GM12878 (cell line): ENCODE measurements around the gene BCLAF1. TPM values are rescaled to one million over a fixed set of nuclear protein-coding genes. Genes with fewer than 3 reads are reported as not detected.

Experiments
- ATAC-seq: fragments of 200-7000 bp; cut with Tn5 transposase; 3 replicates; pipeline ENCODE4 v1.9.1; 2020; ENCODE audit warnings: mild to moderate bottlenecking, moderate library complexity
- BruUV-seq: library from RNA; stranded (reverse); fragments of 400-500 nt; replicated peaks from 2 replicates; lab custom pipeline; 2021; lab: Mats Ljungman, UMichigan
- CTCF ChIA-PET: fragments of 300-600 bp; sonication (Branson Sonifier 250); formaldehyde crosslinking; extraction: SDS; loops from one replicate; lab custom pipeline; 2021; ENCODE audit warnings: inconsistent platforms; lab: Yijun Ruan, JAX
- POLR2A ChIA-PET: fragments of 350-600 bp; formaldehyde crosslinking; extraction: SDS; loops from one replicate; lab custom pipeline; 2021; ENCODE audit warnings: inconsistent platforms; lab: Charles Lee
- RAD21 ChIA-PET: fragments of 300-600 bp; sonication (Branson Sonifier 250); formaldehyde crosslinking; loops from one replicate; lab custom pipeline; 2023; ENCODE audit warnings: antibody characterized with exemption; ENCODE audit not compliant: unreplicated experiment; lab: Charles Lee
- SMC1A ChIA-PET: fragments of 300-600 bp; sonication (Branson Sonifier 250); formaldehyde crosslinking; loops from one replicate; lab custom pipeline; 2023; ENCODE audit not compliant: unreplicated experiment, uncharacterized antibody; lab: Charles Lee
- DNase-seq: peaks from one replicate; pipeline ENCODE4 v3.0.0-alpha.2; 2011; ENCODE audit warnings: low read depth, low spot score
- FAIRE-seq: peaks from 3 replicates; lab custom pipeline; 2011; peaks lifted over from hg19 to GRCh38; lab: Jason Lieb, UNC
- H2AFZ ChIP-seq: 2 replicates; pipeline ENCODE4 v1.6.0; 2011; ENCODE audit warnings: low read depth, low read length, control low read depth; ENCODE audit not compliant: control insufficient read depth
- H3K27ac ChIP-seq: 2 replicates; pipeline ENCODE4 v1.5.1; 2011; ENCODE audit warnings: control low read depth; ENCODE audit not compliant: control insufficient read depth, insufficient read depth
- H3K27me3 ChIP-seq, 2 experiments: replicated peaks in 1 of 2; 2 replicates each; pipeline versions ENCODE4 v1.6.0 to v1.6.1; 2011; ENCODE audit warnings: low read length in 1 of 2; ENCODE audit not compliant: control insufficient read depth in 2 of 2, insufficient read depth in 2 of 2
- H3K36me3 ChIP-seq, 2 experiments: 2 replicates each; pipeline ENCODE4 v1.5.1; 2011; ENCODE audit warnings: low read length in 1 of 2; ENCODE audit not compliant: control insufficient read depth in 2 of 2, insufficient read depth in 2 of 2
- H3K4me1 ChIP-seq: 2 replicates; pipeline ENCODE4 v1.6.1; 2011; ENCODE audit warnings: mild to moderate bottlenecking, low read length, moderate library complexity, mixed read lengths; ENCODE audit not compliant: control insufficient read depth, insufficient read depth
- H3K4me2 ChIP-seq: 2 replicates; pipeline ENCODE4 v1.6.0; 2011; ENCODE audit warnings: control low read depth; ENCODE audit not compliant: control insufficient read depth, insufficient read depth
- H3K4me3 ChIP-seq: fragments of 200-600 bp; sonication (generic); 2 replicates; pipeline ENCODE4 v1.5.1; 2016
- H3K79me2 ChIP-seq: 2 replicates; pipeline ENCODE4 v1.6.0; 2011; ENCODE audit warnings: low read length; ENCODE audit not compliant: control insufficient read depth, insufficient read depth
- H3K9ac ChIP-seq: 2 replicates; pipeline ENCODE4 v1.8.0; 2011; ENCODE audit warnings: low read length, control low read depth, mixed read lengths; ENCODE audit not compliant: control insufficient read depth, insufficient read depth
- H3K9me3 ChIP-seq: replicated peaks from 3 replicates; pipeline ENCODE4 v1.5.1; 2011; ENCODE audit warnings: mild to moderate bottlenecking, low read length; ENCODE audit not compliant: control insufficient read depth, insufficient read depth
- H4K20me1 ChIP-seq: 2 replicates; pipeline ENCODE4 v1.6.0; 2011; ENCODE audit not compliant: control insufficient read depth, insufficient read depth
- CBX5 ChIP-seq: sonication (generic); IDR thresholded peaks from 2 replicates; pipeline ENCODE4 v1.6.1; 2016; ENCODE audit warnings: low read depth, moderate library complexity, mild to moderate bottlenecking, inconsistent platforms
- CEBPB ChIP-seq, 2 experiments: fragments of 150-350 bp in 1 of 2; IDR thresholded peaks; 2 replicates each; pipeline ENCODE4 v1.6.1; 2012 to 2014; ENCODE audit warnings: low read depth in 2 of 2, low read length in 2 of 2, borderline replicate concordance in 1 of 2, inconsistent platforms in 1 of 2
- ETV6 ChIP-seq, 2 experiments: fragments of 450-650 bp in 1 of 2; IDR thresholded peaks in 1 of 2; conservative IDR thresholded peaks in 1 of 2; 2 replicates each; pipeline ENCODE4 v1.6.1; 2014; ENCODE audit warnings: antibody characterized with exemption in 1 of 2, borderline replicate concordance in 1 of 2, low read depth in 1 of 2, mild to moderate bottlenecking in 1 of 2, moderate library complexity in 1 of 2
- PAX5 ChIP-seq: IDR thresholded peaks from 2 replicates; pipeline ENCODE4 v1.6.1; 2011; ENCODE audit warnings: low read depth, low read length, borderline replicate concordance
- POLR2AphosphoS5 ChIP-seq: IDR thresholded peaks from 2 replicates; pipeline ENCODE4 v1.6.1; 2011; ENCODE audit warnings: mild to moderate bottlenecking, low read length, inconsistent platforms
- RAD51 ChIP-seq: fragments of 450-650 bp; IDR thresholded peaks from 2 replicates; pipeline ENCODE4 v1.6.1; 2016; ENCODE audit warnings: moderate library complexity, mild to moderate bottlenecking, inconsistent platforms
- SIN3A ChIP-seq: IDR thresholded peaks from 2 replicates; pipeline ENCODE4 v1.6.1; 2012; ENCODE audit warnings: low read depth, low read length, improper control_type of control experiment
- SP1 ChIP-seq: IDR thresholded peaks from one replicate; pipeline ENCODE4 v1.6.1; 2011; ENCODE audit warnings: low read depth, low read length
- STAT1 ChIP-seq: fragments of 450-650 bp; conservative IDR thresholded peaks from 2 replicates; pipeline ENCODE4 v1.6.1; 2014; ENCODE audit warnings: antibody characterized with exemption, mild to moderate bottlenecking
- TCF12 ChIP-seq: IDR thresholded peaks from 2 replicates; pipeline ENCODE4 v1.6.1; 2011; ENCODE audit warnings: low read depth, mild to moderate bottlenecking, low read length
- ZNF207 ChIP-seq: fragments of 450-650 bp; IDR thresholded peaks from 2 replicates; pipeline ENCODE4 v1.6.1; 2014; ENCODE audit warnings: antibody characterized with exemption, mild to moderate bottlenecking, borderline replicate concordance
- ZZZ3 ChIP-seq: IDR thresholded peaks from 2 replicates; pipeline ENCODE4 v1.6.1; 2011; ENCODE audit warnings: low read depth; ENCODE audit not compliant: control insufficient read depth, insufficient read length
- WGBS: methylation state at CpG from one replicate; pipeline ENCODE4 v1.1.6; 2016; ENCODE audit warnings: low lambda C conversion rate; ENCODE audit not compliant: insufficient replicate concordance, insufficient coverage; ENCODE audit errors: missing lambda C conversion rate; 5-methylcytosine and 5-hydroxymethylcytosine counted together
- in situ Hi-C: fragments of 300-500 bp; cut with MboI; formaldehyde crosslinking; loops from 9 replicates; pipeline ENCODE4 v1.14.3; 2018; ENCODE audit warnings: mixed read lengths
- intact Hi-C: fragments of 100-400 bp; cut with micrococcal nuclease; formaldehyde crosslinking; loops from one replicate; pipeline ENCODE4 v1.14.2; 2022; ENCODE audit not compliant: unreplicated experiment
- polyA plus RNA-seq, 11 experiments: library from polyadenylated mRNA; depleted of rRNA in 4 of 11; unstranded in 6 of 11; stranded (reverse) in 5 of 11; fragments of >200 nt; fragmentation: Nextera tagmentation in 4 of 11; fragmentation: Illumina TruSeq in 1 of 11; extraction: Ambion mirVana in 4 of 11; extraction: Trizol in 1 of 11; gene quantifications; 1 replicate in 1 of 11; 2 replicates in 10 of 11; pipeline versions ENCODE4 v1.2.1 to v1.2.3, GENCODE V29; 2011 to 2016; ENCODE audit warnings: inconsistent platforms in 2 of 11, missing spikeins in 2 of 11, low read depth in 1 of 11
- total RNA-seq, 4 experiments: library from RNA; depleted of rRNA in 3 of 4; stranded (reverse); fragments of >200 nt in 3 of 4; fragmentation: Illumina TruSeq in 1 of 4; extraction: Trizol in 1 of 4; gene quantifications; 2 replicates each; pipeline versions ENCODE4 v1.2.1 to v1.2.3, GENCODE V29; 2013 to 2021
- TF ChIP-seq, protein P1 (sequence below): fragments of 450-650 bp; formaldehyde crosslinking; IDR thresholded peaks from 2 replicates; pipeline ENCODE4 v1.4.0; 2022; ENCODE audit warnings: mild to moderate bottlenecking, moderate library complexity
- TF ChIP-seq, protein P2 (sequence below): fragments of 150-350 bp; IDR thresholded peaks from 2 replicates; pipeline ENCODE4 v1.6.1; 2014; ENCODE audit warnings: mild to moderate bottlenecking, low read depth, low read length
- TF ChIP-seq, protein P3 (sequence below): fragments of 450-650 bp; conservative IDR thresholded peaks from 2 replicates; pipeline ENCODE4 v1.6.1; 2017; ENCODE audit warnings: mild to moderate bottlenecking, moderate library complexity

BCLAF1 gene
- total and polyA plus RNA-seq, 10 of the 15 experiments (the other 5 are each of a cell fraction or from before 2014, with no cell fraction given): 56.0 to 223 (median 114) TPM

DNA sequence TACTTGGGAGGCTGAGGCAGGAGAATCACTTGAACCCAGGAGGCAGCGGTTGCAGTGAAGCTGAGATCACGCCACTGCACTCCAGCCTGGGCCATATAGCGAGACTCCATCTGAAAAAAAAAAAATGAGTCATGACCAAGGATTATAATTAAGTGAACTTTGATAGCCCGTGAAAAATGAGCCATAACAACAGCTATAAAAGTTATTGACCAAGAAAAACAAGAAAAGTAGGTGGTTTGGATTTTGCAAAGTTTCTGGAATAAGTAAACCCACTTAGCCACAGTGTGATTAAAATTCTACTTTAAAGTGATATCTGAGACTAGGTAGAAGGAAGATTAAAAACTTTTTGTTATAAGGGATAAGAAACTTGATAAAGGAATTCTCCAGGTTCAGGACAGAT, 25.9 kb upstream of the BCLAF1 start:
- Histone ChIP-seq H3K9me3 (no peaks in the 10 kb centered on the region), H3K36me3 (no peaks in the 10 kb centered on the region), H3K27me3 (no peaks in the 10 kb centered on the region), H3K79me2 (no peaks in the 10 kb centered on the region), H3K27ac (no peak overlapping the region), H3K4me3 (no peak overlapping the region), H3K4me2 (no peak overlapping the region), H4K20me1 (no peaks in the 10 kb centered on the region), H2AFZ (no peak overlapping the region), H3K9ac (no peak overlapping the region), H3K4me1 (no peaks in the 10 kb centered on the region)
- no TSS peak for BruUV-seq
- CTCF ChIA-PET: interaction anchor here (0.7 to 2.2 kb wide), 4 partner anchors 9 to 865 kb away, joined by 3 to 6 read pairs (median 4); no protein-coding TSS in a partner anchor
- in situ Hi-C loops: no loop called here
- RAD21 ChIA-PET: interaction anchor here (2.2 to 3.1 kb wide), 3 partner anchors 25 to 780 kb away, joined by 8 to 9 read pairs (median 8); partner anchors contain the start of genes BCLAF1 and MTFR2
- SMC1A ChIA-PET: interaction anchor here (0.6 to 1.3 kb wide), 2 partner anchors 33 to 865 kb away, joined by 3 read pairs; no protein-coding TSS in a partner anchor
- intact Hi-C loops: loop anchor here (5.0 to 10.0 kb wide), 3 partner anchors 281 to 861 kb away; no protein-coding TSS in a partner anchor
- POLR2A ChIA-PET: no interaction called here
- WGBS: 59% methylated on average over 4 of the region's 4 CpGs
- ATAC-seq (no peak), DNase-seq (no peak), FAIRE-seq (no peak)
- no peak for TF ChIP-seq ZNF207
- TF ChIP-seq ETV6 (conservative IDR thresholded peaks at IDR 0.05 in 1 of 2, IDR thresholded peaks at IDR 0.05 in 1 of 2; ENCODE audit: borderline replicate concordance in 1 of 2, low read depth in 1 of 2): no peak
- no peak for TF ChIP-seq ZZZ3
- no peak for TF ChIP-seq TCF12
- TF ChIP-seq, protein P1, sequence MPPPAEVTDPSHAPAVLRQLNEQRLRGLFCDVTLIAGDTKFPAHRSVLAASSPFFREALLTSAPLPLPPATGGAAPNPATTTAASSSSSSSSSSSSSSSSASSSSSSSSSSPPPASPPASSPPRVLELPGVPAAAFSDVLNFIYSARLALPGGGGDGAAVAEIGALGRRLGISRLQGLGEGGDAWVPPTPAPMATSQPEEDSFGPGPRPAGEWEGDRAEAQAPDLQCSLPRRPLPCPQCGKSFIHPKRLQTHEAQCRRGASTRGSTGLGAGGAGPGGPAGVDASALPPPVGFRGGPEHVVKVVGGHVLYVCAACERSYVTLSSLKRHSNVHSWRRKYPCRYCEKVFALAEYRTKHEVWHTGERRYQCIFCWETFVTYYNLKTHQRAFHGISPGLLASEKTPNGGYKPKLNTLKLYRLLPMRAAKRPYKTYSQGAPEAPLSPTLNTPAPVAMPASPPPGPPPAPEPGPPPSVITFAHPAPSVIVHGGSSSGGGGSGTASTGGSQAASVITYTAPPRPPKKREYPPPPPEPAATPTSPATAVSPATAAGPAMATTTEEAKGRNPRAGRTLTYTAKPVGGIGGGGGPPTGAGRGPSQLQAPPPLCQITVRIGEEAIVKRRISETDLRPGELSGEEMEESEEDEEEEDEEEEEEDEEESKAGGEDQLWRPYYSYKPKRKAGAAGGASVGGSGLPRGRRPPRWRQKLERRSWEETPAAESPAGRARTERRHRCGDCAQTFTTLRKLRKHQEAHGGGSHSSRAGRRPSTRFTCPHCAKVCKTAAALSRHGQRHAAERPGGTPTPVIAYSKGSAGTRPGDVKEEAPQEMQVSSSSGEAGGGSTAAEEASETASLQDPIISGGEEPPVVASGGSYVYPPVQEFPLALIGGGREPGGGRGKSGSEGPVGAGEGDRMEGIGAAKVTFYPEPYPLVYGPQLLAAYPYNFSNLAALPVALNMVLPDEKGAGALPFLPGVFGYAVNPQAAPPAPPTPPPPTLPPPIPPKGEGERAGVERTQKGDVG (CRISPR knock-in tag): no peak
- no peak for TF ChIP-seq CEBPB (IDR thresholded peaks at IDR 0.05; ENCODE audit: borderline replicate concordance in 1 of 2, low read depth in 2 of 2, low read length in 2 of 2)
- no peak for TF ChIP-seq CBX5
- TF ChIP-seq, protein P2, sequence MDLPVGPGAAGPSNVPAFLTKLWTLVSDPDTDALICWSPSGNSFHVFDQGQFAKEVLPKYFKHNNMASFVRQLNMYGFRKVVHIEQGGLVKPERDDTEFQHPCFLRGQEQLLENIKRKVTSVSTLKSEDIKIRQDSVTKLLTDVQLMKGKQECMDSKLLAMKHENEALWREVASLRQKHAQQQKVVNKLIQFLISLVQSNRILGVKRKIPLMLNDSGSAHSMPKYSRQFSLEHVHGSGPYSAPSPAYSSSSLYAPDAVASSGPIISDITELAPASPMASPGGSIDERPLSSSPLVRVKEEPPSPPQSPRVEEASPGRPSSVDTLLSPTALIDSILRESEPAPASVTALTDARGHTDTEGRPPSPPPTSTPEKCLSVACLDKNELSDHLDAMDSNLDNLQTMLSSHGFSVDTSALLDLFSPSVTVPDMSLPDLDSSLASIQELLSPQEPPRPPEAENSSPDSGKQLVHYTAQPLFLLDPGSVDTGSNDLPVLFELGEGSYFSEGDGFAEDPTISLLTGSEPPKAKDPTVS: no peak
- TF ChIP-seq RAD51: no peak
- no peak for TF ChIP-seq PAX5
- no peak for TF ChIP-seq SP1
- TF ChIP-seq STAT1: no peak
- TF ChIP-seq POLR2AphosphoS5: no peak
- no peak for TF ChIP-seq SIN3A
- TF ChIP-seq, protein P3, sequence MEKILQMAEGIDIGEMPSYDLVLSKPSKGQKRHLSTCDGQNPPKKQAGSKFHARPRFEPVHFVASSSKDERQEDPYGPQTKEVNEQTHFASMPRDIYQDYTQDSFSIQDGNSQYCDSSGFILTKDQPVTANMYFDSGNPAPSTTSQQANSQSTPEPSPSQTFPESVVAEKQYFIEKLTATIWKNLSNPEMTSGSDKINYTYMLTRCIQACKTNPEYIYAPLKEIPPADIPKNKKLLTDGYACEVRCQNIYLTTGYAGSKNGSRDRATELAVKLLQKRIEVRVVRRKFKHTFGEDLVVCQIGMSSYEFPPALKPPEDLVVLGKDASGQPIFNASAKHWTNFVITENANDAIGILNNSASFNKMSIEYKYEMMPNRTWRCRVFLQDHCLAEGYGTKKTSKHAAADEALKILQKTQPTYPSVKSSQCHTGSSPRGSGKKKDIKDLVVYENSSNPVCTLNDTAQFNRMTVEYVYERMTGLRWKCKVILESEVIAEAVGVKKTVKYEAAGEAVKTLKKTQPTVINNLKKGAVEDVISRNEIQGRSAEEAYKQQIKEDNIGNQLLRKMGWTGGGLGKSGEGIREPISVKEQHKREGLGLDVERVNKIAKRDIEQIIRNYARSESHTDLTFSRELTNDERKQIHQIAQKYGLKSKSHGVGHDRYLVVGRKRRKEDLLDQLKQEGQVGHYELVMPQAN: no peak
